ENCODE measurements around the gene GPATCH2. TPM values are rescaled to one million over a fixed set of nuclear protein-coding genes. Genes with fewer than 3 reads are reported as not detected.

Gene GPATCH2
- total RNA-seq, 1 donor from 2014 or later, result 28.0 TPM

DNA sequence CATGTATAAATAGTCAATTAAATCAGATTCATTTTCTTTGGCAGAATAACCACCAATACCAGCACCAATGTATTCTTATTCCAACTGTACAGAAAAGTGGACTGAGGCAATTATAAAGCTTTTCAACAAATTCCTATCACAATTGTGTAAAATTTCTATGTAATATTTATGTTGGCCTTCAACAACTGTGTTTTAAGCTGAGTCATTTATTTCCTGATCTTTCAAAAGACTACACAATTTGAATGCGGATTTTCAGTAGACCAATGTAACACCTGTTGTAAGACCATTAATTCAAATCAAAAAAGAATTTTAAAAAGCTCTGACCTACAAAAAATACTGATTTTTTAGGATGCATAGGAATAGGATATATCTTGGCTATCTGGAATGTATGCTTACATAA lies 25.5 kb downstream of the GPATCH2 start:
- H3K27ac Mint-ChIP-seq, result no peak overlapping the region
- H3K4me3 Mint-ChIP-seq (ENCODE audit: low read depth), result no peak overlapping the region
- TF ChIP-seq, protein P1, sequence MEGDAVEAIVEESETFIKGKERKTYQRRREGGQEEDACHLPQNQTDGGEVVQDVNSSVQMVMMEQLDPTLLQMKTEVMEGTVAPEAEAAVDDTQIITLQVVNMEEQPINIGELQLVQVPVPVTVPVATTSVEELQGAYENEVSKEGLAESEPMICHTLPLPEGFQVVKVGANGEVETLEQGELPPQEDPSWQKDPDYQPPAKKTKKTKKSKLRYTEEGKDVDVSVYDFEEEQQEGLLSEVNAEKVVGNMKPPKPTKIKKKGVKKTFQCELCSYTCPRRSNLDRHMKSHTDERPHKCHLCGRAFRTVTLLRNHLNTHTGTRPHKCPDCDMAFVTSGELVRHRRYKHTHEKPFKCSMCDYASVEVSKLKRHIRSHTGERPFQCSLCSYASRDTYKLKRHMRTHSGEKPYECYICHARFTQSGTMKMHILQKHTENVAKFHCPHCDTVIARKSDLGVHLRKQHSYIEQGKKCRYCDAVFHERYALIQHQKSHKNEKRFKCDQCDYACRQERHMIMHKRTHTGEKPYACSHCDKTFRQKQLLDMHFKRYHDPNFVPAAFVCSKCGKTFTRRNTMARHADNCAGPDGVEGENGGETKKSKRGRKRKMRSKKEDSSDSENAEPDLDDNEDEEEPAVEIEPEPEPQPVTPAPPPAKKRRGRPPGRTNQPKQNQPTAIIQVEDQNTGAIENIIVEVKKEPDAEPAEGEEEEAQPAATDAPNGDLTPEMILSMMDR (IDR thresholded peaks at IDR 0.05; ENCODE audit: unreplicated experiment), result no peak
- no peaks in the 10 kb centered on the region for H3K27me3 Mint-ChIP-seq
- no peak for DNase-seq (ENCODE audit: low spot score, unreplicated experiment)
- no peaks in the 10 kb centered on the region for H3K9me3 Mint-ChIP-seq (ENCODE audit: low read depth)
- H3K4me1 Mint-ChIP-seq (ENCODE audit: low read depth), result no peaks in the 10 kb centered on the region
- peaks cover 22% of the 10 kb centered on the region for H3K36me3 Mint-ChIP-seq (ENCODE audit: insufficient read depth)

DNA sequence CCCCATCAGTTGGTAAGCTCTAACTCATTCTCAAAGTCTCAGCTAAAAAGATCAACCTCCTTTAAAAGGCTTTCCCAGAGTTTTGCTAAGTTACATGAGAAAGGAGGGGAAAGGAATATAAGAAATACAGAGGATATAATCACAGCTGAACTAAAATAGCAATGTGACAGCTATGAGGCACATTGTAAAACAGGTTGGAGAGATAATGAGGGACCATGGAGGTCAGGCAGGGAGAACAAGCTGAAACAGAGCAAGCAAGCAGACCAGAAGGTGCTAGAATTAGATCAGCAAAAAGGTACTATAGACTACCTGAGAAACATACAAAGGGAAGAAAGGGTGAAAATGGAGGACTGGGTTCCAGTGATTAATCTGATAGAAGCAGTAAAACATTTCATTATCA lies 28.5 kb downstream of the GPATCH2 start:
- no peaks in the 10 kb centered on the region for H3K9me3 Mint-ChIP-seq (ENCODE audit: low read depth)
- TF ChIP-seq, protein P1 (IDR thresholded peaks at IDR 0.05; ENCODE audit: unreplicated experiment), result no peak
- no peak for DNase-seq (ENCODE audit: low spot score, unreplicated experiment)
- no peaks in the 10 kb centered on the region for H3K27me3 Mint-ChIP-seq
- H3K27ac Mint-ChIP-seq, result no peak overlapping the region
- no peak overlapping the region for H3K4me3 Mint-ChIP-seq (ENCODE audit: low read depth)
- no peaks in the 10 kb centered on the region for H3K4me1 Mint-ChIP-seq (ENCODE audit: low read depth)
- peaks cover 18% of the 10 kb centered on the region for H3K36me3 Mint-ChIP-seq (ENCODE audit: insufficient read depth)

DNA sequence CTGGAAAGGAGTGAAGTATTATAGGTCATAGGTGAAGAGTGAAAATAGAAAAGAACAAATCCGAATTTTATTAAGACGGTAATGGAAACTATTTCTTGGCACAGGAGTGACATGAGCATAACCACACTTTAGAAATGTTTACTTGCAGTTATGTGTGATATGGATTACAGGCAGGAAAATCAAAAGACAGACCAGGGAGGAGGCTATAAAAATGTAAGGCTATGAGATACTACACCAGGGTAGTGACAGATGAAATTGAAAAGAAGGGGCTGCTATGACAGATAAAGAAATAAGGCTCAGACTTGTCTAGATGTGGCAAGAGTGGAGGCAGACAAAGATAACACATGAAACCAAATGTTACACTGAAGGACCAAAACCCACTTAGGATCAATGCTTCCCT lies 31.7 kb downstream of the GPATCH2 start:
- H3K9me3 Mint-ChIP-seq (ENCODE audit: low read depth), result no peaks in the 10 kb centered on the region
- H3K4me1 Mint-ChIP-seq (ENCODE audit: low read depth), result no peaks in the 10 kb centered on the region
- H3K4me3 Mint-ChIP-seq (ENCODE audit: low read depth), result no peak overlapping the region
- TF ChIP-seq, protein P1 (IDR thresholded peaks at IDR 0.05; ENCODE audit: unreplicated experiment), result no peak
- no peak for DNase-seq (ENCODE audit: low spot score, unreplicated experiment)
- H3K27me3 Mint-ChIP-seq, result no peaks in the 10 kb centered on the region
- H3K36me3 Mint-ChIP-seq (ENCODE audit: insufficient read depth), result peaks cover 12% of the 10 kb centered on the region
- peak overlapping the region; percentile 18 for H3K27ac Mint-ChIP-seq

DNA sequence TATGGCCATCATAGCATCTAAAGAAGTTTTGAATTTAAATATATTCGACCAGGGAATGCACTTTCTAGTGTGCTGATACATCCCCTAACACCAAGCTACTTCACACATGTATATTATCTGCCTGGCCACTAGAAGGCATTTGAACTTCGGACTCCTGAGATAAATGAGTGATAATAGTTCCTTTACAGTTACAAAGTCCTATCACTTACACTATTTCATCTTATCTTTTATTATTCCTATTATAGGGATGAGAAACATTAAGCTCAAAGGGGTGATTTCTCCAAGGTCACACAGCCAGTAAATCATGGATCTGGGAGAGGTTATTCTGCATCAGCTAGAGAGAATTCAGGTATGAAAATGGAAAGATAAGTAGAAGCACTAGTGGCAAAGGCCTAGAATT lies 40.3 kb downstream of the GPATCH2 start:
- Mint-ChIP-seq H3K27ac (no peak overlapping the region), H3K4me1 (ENCODE audit: low read depth) (peaks cover 2% of the 10 kb centered on the region), H3K27me3 (no peaks in the 10 kb centered on the region), H3K9me3 (ENCODE audit: low read depth) (no peaks in the 10 kb centered on the region), H3K4me3 (ENCODE audit: low read depth) (no peak overlapping the region), H3K36me3 (ENCODE audit: insufficient read depth) (peaks cover 7% of the 10 kb centered on the region)
- TF ChIP-seq, protein P1 (IDR thresholded peaks at IDR 0.05; ENCODE audit: unreplicated experiment), result peak; percentile 20
- no peak for DNase-seq (ENCODE audit: low spot score, unreplicated experiment)

DNA sequence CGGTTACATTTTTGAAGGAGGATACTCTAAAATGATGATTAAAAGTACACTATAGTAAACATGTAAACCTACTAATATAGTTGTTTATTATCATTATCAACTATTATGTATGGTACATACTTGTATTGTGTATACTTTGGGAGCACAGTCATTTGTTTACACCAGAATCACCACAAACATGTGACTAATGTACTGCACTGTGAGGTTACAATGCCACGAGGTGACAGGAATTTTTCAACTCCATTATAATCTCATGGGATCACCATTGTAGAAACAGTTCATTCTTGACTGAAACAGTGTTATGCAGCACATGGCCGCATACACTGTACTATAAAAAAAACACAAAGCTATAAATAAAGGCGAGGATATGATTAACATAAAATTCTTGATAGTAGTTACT lies 44.3 kb downstream of the GPATCH2 start:
- Mint-ChIP-seq H3K27me3 (no peaks in the 10 kb centered on the region), H3K4me3 (ENCODE audit: low read depth) (no peak overlapping the region), H3K27ac (no peak overlapping the region), H3K36me3 (ENCODE audit: insufficient read depth) (peaks cover 10% of the 10 kb centered on the region), H3K9me3 (ENCODE audit: low read depth) (no peaks in the 10 kb centered on the region), H3K4me1 (ENCODE audit: low read depth) (peaks cover 3% of the 10 kb centered on the region)
- TF ChIP-seq, protein P1 (IDR thresholded peaks at IDR 0.05; ENCODE audit: unreplicated experiment), result no peak
- no peak for DNase-seq (ENCODE audit: low spot score, unreplicated experiment)

Measured in progenitor cell of endocrine pancreas (in vitro differentiated cells).